ENCODE results near the gene TBC1D23. TPM values are rescaled to one million over a fixed set of nuclear protein-coding genes. Genes with fewer than 3 reads are reported as not detected.

Gene TBC1D23
- total and polyA plus RNA-seq, 8 donors = 10.9 to 31.3 (median 20.5) TPM

DNA sequence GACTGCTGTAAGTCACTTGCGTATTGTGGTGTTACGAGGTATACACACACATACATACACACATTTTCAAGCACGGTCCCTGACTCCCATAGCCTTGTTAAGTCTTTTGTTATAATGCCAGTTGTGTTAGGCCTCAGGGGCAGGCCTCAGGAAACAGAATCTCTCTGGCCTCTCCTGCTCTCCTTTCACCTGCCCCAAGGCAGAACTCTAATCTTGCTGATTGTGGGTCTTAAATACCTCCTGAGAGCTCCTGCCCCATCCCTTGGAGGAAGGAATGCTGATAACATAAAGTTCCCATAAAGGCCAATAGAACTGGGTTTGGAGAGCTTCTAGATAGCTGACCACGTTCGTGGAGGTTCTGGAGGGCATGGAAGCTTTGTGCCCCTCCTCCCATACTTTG is 69.9 kb downstream of the TBC1D23 start:
- FAIRE-seq (no peak), DNase-seq (no peak), ATAC-seq (no peak)
- H3K27me3 ChIP-seq = no peaks in the 10 kb centered on the region
- no peaks in the 10 kb centered on the region for H3K9me3 ChIP-seq
- no peaks in the 10 kb centered on the region for H3K36me3 ChIP-seq
- WGBS, 2 donors = 94 to 97% methylated on average over 5 of the region's 5 CpGs
- H3K4me3 ChIP-seq = no peak overlapping the region
- TF ChIP-seq, protein P1, sequence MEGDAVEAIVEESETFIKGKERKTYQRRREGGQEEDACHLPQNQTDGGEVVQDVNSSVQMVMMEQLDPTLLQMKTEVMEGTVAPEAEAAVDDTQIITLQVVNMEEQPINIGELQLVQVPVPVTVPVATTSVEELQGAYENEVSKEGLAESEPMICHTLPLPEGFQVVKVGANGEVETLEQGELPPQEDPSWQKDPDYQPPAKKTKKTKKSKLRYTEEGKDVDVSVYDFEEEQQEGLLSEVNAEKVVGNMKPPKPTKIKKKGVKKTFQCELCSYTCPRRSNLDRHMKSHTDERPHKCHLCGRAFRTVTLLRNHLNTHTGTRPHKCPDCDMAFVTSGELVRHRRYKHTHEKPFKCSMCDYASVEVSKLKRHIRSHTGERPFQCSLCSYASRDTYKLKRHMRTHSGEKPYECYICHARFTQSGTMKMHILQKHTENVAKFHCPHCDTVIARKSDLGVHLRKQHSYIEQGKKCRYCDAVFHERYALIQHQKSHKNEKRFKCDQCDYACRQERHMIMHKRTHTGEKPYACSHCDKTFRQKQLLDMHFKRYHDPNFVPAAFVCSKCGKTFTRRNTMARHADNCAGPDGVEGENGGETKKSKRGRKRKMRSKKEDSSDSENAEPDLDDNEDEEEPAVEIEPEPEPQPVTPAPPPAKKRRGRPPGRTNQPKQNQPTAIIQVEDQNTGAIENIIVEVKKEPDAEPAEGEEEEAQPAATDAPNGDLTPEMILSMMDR (IDR thresholded peaks at IDR 0.05) = no peak
- peaks cover 0 to 8% (median 6%) of the 10 kb centered on the region in 3 donors for H3K4me1 ChIP-seq
- intact Hi-C loops (cut with DNase I) = no loop called here
- no peak overlapping the region for H3K27ac ChIP-seq

DNA sequence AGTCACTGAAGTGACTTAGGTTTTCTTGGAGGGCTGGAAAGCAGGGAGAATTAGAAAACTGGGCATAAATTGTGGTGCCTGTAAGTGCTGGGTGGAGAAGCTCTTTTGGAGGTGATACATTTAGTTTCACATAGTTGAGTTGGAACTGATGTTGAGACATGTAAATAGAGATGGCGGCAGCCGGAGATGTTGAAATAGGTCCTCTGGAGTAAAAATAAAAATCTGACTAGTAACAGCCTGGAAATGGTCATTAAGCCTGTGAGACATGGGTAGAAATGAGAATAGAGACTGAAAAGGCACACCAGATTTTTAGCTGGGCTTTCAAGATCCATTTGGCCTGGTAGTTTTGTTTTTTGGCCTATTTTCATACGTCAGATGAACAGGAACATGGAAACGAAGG is 70.9 kb downstream of the TBC1D23 start:
- Histone ChIP-seq H3K4me3 (no peak overlapping the region), H3K27ac (no peak overlapping the region), H3K27me3 (no peaks in the 10 kb centered on the region), H3K9me3 (no peaks in the 10 kb centered on the region), H3K4me1 (peaks cover 0 to 10% (median 8%) of the 10 kb centered on the region in 3 donors), H3K36me3 (no peaks in the 10 kb centered on the region)
- DNase-seq (no peak), FAIRE-seq (no peak), ATAC-seq (no peak)
- TF ChIP-seq, protein P1 (IDR thresholded peaks at IDR 0.05) = no peak
- intact Hi-C loops (cut with DNase I) = no loop called here
- 94% methylated on average over 4 of the region's 4 CpGs for WGBS, 2 donors

DNA sequence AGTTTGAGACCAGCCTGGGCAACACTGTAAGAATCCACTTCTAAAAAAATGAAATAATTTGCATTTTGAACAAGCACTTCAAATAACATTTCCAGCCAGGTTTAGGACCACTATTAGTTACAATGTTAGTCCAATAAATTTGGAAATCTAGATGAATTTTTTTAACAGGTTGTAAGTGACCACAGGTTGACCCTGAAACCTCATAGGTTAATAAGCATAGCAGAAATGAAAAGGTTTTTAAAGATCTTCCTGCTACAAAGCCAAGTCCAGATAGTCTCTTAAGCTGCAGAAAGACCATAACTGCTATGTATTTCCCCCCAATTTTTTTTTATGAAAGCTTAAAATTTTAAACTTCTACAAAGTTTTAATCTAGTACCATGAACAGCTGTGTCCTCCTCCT is 72.3 kb downstream of the TBC1D23 start:
- Histone ChIP-seq H3K36me3 (no peaks in the 10 kb centered on the region), H3K9me3 (no peaks in the 10 kb centered on the region), H3K4me3 (no peak overlapping the region), H3K27me3 (no peaks in the 10 kb centered on the region), H3K4me1 (peaks cover 0 to 10% (median 8%) of the 10 kb centered on the region in 3 donors), H3K27ac (no peak overlapping the region)
- ATAC-seq = no peak
- TF ChIP-seq, protein P1 (IDR thresholded peaks at IDR 0.05) = no peak
- FAIRE-seq = no peak
- intact Hi-C loops (cut with DNase I) = no loop called here
- DNase-seq = no peak

DNA sequence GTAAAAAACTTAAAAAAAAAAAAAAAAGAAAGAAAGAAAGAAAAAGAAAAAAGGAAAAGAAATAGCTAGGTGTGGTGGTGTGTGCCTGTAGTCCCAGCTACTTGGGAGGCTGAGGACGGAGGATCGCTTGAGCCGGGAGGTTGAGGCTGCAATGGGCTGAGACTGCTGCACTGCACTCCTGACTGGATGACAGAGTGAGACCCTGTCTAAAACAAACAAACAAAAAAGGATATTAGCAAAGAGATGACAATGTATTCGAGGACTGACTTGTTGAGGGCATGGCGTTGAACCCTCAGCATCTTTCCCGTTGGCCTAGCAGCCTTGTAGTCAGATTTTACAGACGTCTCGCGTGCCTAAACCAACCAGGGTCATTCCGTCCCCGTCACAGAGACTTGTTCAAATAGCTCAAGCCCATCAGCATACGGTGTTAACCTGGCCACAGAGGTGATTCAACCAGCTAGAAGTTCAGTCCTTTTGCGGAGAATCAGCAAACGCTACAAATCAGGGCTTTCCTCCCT is 73.2 kb downstream of the TBC1D23 start:
- FAIRE-seq = no peak
- WGBS, 2 donors = 33 to 34% methylated on average over 14 of the region's 14 CpGs
- DNase-seq = no peak
- no peaks in the 10 kb centered on the region for H3K36me3 ChIP-seq
- H3K4me1 ChIP-seq = peaks cover 0 to 10% (median 8%) of the 10 kb centered on the region in 3 donors
- H3K4me3 ChIP-seq = peak overlapping the region; percentile 74 to 77 (median 76)
- H3K9me3 ChIP-seq = no peaks in the 10 kb centered on the region
- H3K27me3 ChIP-seq = no peaks in the 10 kb centered on the region
- H3K27ac ChIP-seq = peak overlapping the region; percentile 35 to 87 (median 64)
- intact Hi-C loops (cut with DNase I) = no loop called here
- TF ChIP-seq, protein P1 (IDR thresholded peaks at IDR 0.05) = no peak
- ATAC-seq = peak in 3 of 4 donors; percentile 15 to 30 (median 19)

DNA sequence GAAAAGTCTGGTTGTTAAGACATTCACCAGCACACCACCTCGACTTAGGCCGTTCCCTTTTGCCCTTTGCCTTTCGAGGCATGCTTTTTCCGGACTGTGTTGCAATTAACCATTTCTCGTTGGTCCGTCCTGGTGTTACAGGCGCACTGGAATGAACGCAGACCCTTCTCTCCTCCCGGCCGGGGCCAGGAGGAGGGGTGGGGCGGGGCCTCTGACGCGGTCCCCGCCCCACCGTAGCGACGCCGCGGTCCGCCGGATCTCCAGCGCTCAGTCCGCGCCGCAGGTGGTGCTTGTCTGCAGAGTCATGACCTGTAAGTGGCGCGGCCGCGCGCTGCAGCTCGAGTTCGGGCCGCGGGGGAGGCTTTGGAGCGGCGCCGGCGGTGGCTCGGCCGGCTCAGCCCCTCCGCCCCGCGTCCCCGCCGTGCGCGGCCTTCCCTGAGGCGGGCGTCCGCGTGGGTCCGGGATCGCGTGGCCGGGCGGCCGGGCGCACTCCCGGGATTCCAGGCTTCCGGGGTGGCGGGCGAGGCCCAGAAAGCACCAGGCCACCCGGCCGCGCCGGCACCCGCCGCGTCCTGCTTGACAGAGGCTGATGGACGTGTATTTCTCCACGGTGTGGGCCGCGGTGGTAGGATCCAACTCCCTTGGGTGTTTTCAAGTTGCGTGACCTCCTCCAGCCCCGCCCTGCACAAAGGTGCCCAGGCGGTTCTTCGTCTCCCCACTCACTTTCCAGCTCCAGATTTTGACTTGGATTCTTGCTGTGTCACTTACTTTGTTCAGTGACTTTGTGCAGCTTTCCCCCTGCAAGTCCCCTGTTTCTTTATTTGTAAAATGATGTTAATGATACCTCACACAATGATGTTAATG is 73.9 kb downstream of the TBC1D23 start, which contains the start of gene NIT2:
Gene NIT2 (plus strand): TSS at position 270 of the 864 bp plus-strand sequence. CDS start 35 bp downstream, at position 305.
- H3K4me3 ChIP-seq = peak within 1 kb of the TSS; percentile 74 to 77 (median 76)
- WGBS, 2 donors = 0% methylated on average over 59 to 77 of the region's 77 CpGs
- H3K4me1 ChIP-seq = peaks cover 0 to 10% (median 8%) of the 10 kb centered on the region in 3 donors
- ATAC-seq (peak; percentile 96 to 98 (median 98)), FAIRE-seq (no peak), DNase-seq (peak; percentile 82 to 95 (median 88))
- peak within 1 kb of the TSS; percentile 35 to 87 (median 64) for H3K27ac ChIP-seq
- H3K9me3 ChIP-seq = no peaks in the 10 kb centered on the region
- TF ChIP-seq, protein P1 (IDR thresholded peaks at IDR 0.05) = no peak
- no peaks in the 10 kb centered on the region for H3K27me3 ChIP-seq
- intact Hi-C loops (cut with DNase I) = no loop called here
- H3K36me3 ChIP-seq = peaks cover 0 to 4% (median 0%) of the 10 kb centered on the region in 3 donors
